GM19397 (cell line): ENCODE results near the gene SLC44A5.
"Not testable (repeated sequence)": the region's sequence is repeated elsewhere in the genome, so short reads cannot be mapped to it uniquely, and the experiment has no call there.

Source experiments
- ATAC-seq: cut with Tn5 transposase; IDR thresholded peaks from one replicate; pipeline ENCODE4 v1.9.1; 2021; ENCODE audit warnings: mild to moderate bottlenecking, moderate library complexity; ENCODE audit not compliant: unreplicated experiment

The SLC44A5 gene

GRCh38 chr1:75203415-75204277 is 407.3 kb downstream of the SLC44A5 start:
- ATAC-seq, result peak; percentile 78

GRCh38 chr1:75202751-75203150 is 408.2 kb downstream of the SLC44A5 start:
- no peak for ATAC-seq

- no peak for ATAC-seq
Observed at GRCh38 chr1:75198761-75199160, 412.2 kb downstream of the SLC44A5 start.

- ATAC-seq, result no peak
Observed at GRCh38 chr1:75198163-75198562, 412.8 kb downstream of the SLC44A5 start.

- no peak for ATAC-seq
Observed at GRCh38 chr1:75188892-75189291, 422.0 kb downstream of the SLC44A5 start.

- ATAC-seq, result not testable (repeated sequence)
Observed at GRCh38 chr1:75181214-75181955, 429.5 kb downstream of the SLC44A5 start.

GRCh38 chr1:75174031-75174760 is 436.7 kb downstream of the SLC44A5 start:
- ATAC-seq, result no peak

- no peak for ATAC-seq
Observed at GRCh38 chr1:75172556-75172955, 438.4 kb downstream of the SLC44A5 start.

- no peak for ATAC-seq
Observed at GRCh38 chr1:75171876-75172275, 439.0 kb downstream of the SLC44A5 start.

- no peak for ATAC-seq
Observed at GRCh38 chr1:75170981-75171380, 439.9 kb downstream of the SLC44A5 start.

GRCh38 chr1:75170011-75170410 is 440.9 kb downstream of the SLC44A5 start:
- ATAC-seq, result no peak

- ATAC-seq, result no peak
Observed at GRCh38 chr1:75166821-75167220, 444.1 kb downstream of the SLC44A5 start.

GRCh38 chr1:75165264-75165663 is 445.6 kb downstream of the SLC44A5 start:
- no peak for ATAC-seq

- no peak for ATAC-seq
Observed at GRCh38 chr1:75159154-75159553, 451.8 kb downstream of the SLC44A5 start.
